ENCODE results near the gene UFSP2. TPM values are rescaled to one million over a fixed set of nuclear protein-coding genes. Genes with fewer than 3 reads are reported as not detected.

UFSP2 gene
- total and polyA plus RNA-seq, 2 of the 4 experiments (the other 2 are of a cell fraction) = 21.8 to 43.7 TPM

GRCh38 chr4:185470501-185471195 is 44.9 kb upstream of the UFSP2 start:
- peak overlapping the region; percentile 59 for H3K4me3 ChIP-seq (ENCODE audit: insufficient read depth, low read depth, low read length)
- in situ Hi-C loops (cut with MboI; ENCODE audit: low sequenced_read_pairs) = no loop called here
- WGBS, 2 experiments (ENCODE audit: extremely low coverage in 2 of 2, insufficient read length in 1 of 2) = 0% methylated on average over 7 of the region's 41 CpGs; no CpG with 5 or more reads in 1 of the 2 experiments
- ChIA-PET CTCF (no interaction called here), POLR2A (ENCODE audit: unreplicated experiment) (no interaction called here)
- H3K4ac ChIP-seq (ENCODE audit: low read depth, low read length) = peak overlapping the region; percentile 88
- DNase-seq (peak; percentile 12), ATAC-seq (ENCODE audit: low read depth) (no peak)
- no peaks in the 10 kb centered on the region for H3K9me3 ChIP-seq (ENCODE audit: control insufficient read depth, insufficient read depth, low read length)
- H2BK120ac ChIP-seq (ENCODE audit: low read depth, low read length) = peak overlapping the region; percentile 46; the same call in 1 of the 2 replicates
- no peaks in the 10 kb centered on the region for H4K20me1 ChIP-seq (ENCODE audit: insufficient read depth, low read length)
- no peaks in the 10 kb centered on the region for H3K27me3 ChIP-seq (ENCODE audit: control insufficient read depth, insufficient read depth, low read length)
- H3K14ac ChIP-seq (replicated peaks; ENCODE audit: low read depth, low read length) = peak overlapping the region; percentile 95
- intact Hi-C loops (cut with micrococcal nuclease) = loop anchor here (1.0 to 5.0 kb wide), 5 partner anchors 46 to 552 kb away; partner anchors contain the start of genes PDLIM3 and UFSP2
- peak overlapping the region; percentile 97 for H3K23ac ChIP-seq (ENCODE audit: low read depth, low read length)
- 0 out of 2 replicates have a peak overlapping the region, but pooled peaks have one; percentile 16 for H3K27ac ChIP-seq (ENCODE audit: insufficient read depth, low read length)
- H4K91ac ChIP-seq (ENCODE audit: insufficient read depth, low read depth, low read length) = peak overlapping the region; percentile 76; the same call in 1 of the 2 replicates
- peak overlapping the region; percentile 10 for H4K5ac ChIP-seq (ENCODE audit: low read depth, low read length)
- H4K8ac ChIP-seq (ENCODE audit: low read depth in 2 of 2, low read length in 2 of 2) = peak overlapping the region; percentile 75 to 76; a peak in 3 of 4 replicates
- dilution Hi-C loops (cut with HindIII; ENCODE audit: low sequenced_read_pairs, unreplicated experiment) = no loop called here
- peaks cover under 1% of the 10 kb centered on the region; the same call in 1 of the 2 replicates for H3K9me1 ChIP-seq (ENCODE audit: insufficient read depth, low read length)
- H3K4me1 ChIP-seq (ENCODE audit: control insufficient read depth, insufficient read depth, low read length) = peaks cover 3% of the 10 kb centered on the region
- peak overlapping the region; percentile 98 for H2AFZ ChIP-seq (replicated peaks; ENCODE audit: low read length, poor library complexity)
- TF ChIP-seq NFE2L2 (IDR thresholded peaks at IDR 0.05; ENCODE audit: low read depth, low read length) (no peak), ELK1 (IDR thresholded peaks at IDR 0.05; ENCODE audit: borderline replicate concordance, low read depth, low read length) (no peak), CHD1 (IDR thresholded peaks at IDR 0.05; ENCODE audit: low read depth, low read length) (no peak), MAFK (IDR thresholded peaks at IDR 0.05; ENCODE audit: low read depth, low read length) (no peak), RFX5 (IDR thresholded peaks at IDR 0.05; ENCODE audit: low read depth, low read length) (no peak), RAD21 (IDR thresholded peaks at IDR 0.05; ENCODE audit: low read length) (no peak), MXI1 (IDR thresholded peaks at IDR 0.05; ENCODE audit: borderline replicate concordance, low read depth, low read length) (no peak), POLR2A (IDR thresholded peaks at IDR 0.05; ENCODE audit: low read depth, low read length) (no peak)
- BruUV-seq (replicated peaks) = no TSS peak
- H2BK20ac ChIP-seq (ENCODE audit: low read depth, low read length) = peak overlapping the region; percentile 62
- peak overlapping the region; percentile 94 for H3K4me2 ChIP-seq (ENCODE audit: low read depth, low read length)
- H2AK5ac ChIP-seq (ENCODE audit: low read depth, low read length) = peak overlapping the region; percentile 70
- H2BK5ac ChIP-seq (ENCODE audit: low read depth, low read length, poor library complexity, severe bottlenecking) = no peak overlapping the region
- no peaks in the 10 kb centered on the region for H3K36me3 ChIP-seq (ENCODE audit: control insufficient read depth, insufficient read depth, low read length)
- peak overlapping the region; percentile 71 for H3K9ac ChIP-seq (ENCODE audit: low read depth, low read length)
- H3K18ac ChIP-seq (ENCODE audit: low read depth, low read length) = peak overlapping the region; percentile 12
- H2BK15ac ChIP-seq (ENCODE audit: low read depth, low read length) = peak overlapping the region; percentile 96; the same call in 2 of the 3 replicates
- no peaks in the 10 kb centered on the region; a peak in 1 of 4 replicates for H3K79me1 ChIP-seq (ENCODE audit: low read depth in 1 of 2, low read length in 2 of 2)
- H2AK9ac ChIP-seq (replicated peaks; ENCODE audit: low read depth, low read length, poor library complexity) = peak overlapping the region; percentile 90
- peak overlapping the region; percentile 79; the same call in 1 of the 2 replicates for H3K56ac ChIP-seq (ENCODE audit: extremely low read depth, insufficient read depth, low read length)

Measured in IMR-90 (cell line).